ENCODE results near the gene ITIH2.
A peak's percentile ranks its signal among the peaks of the same experiment; 100 is the strongest.
"Not testable (repeated sequence)": the region's sequence is repeated elsewhere in the genome, so short reads cannot be mapped to it uniquely, and the experiment has no call there.

The ITIH2 gene

GRCh38 chr10:7686351-7687171, 16.6 kb upstream of the ITIH2 start:
- H3K27me3 Mint-ChIP-seq, result peaks cover 21% of the 10 kb centered on the region
- peaks cover 12 to 20% of the 10 kb centered on the region in 2 donors for H3K9me3 Mint-ChIP-seq
- peak overlapping the region; percentile 89 to 94 for H3K27ac Mint-ChIP-seq
- DNase-seq (no peak), ATAC-seq (no peak)
- no peak overlapping the region for H3K4me3 Mint-ChIP-seq
- H3K4me1 Mint-ChIP-seq, result peaks cover 22% of the 10 kb centered on the region

DNA sequence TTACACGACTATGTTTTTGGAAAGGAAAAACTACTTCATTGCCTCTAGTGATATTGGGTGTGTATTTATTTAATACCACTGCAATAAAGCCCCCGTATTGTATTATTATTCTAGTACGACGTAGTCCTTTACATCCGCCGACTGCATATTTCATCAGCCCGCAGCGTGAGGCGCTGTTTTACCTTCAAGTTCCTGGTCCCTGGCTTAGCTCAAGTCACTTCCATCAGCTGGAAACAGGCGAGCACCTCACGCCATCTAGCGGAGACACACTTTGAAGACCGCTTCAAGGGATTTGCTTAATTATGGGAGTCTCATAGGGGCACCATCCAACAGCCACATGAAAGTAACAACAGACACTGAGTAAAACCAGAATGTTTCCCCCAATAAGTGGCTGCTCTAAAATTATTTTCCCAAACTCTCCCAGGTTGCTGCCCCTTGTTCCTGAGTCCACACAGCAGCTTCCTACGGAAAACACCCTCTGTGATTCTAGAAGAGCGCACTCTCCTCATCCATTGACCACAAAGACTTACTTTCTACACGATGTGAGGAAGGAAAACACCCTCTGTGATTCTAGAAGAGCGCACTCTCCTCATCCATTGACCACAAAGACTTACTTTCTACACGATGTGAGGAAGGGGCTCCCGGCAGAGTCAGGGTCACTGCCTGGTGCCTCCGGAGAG, 15.7 kb upstream of the ITIH2 start:
- peaks cover 24% of the 10 kb centered on the region for H3K4me1 Mint-ChIP-seq
- peak overlapping the region; percentile 34 to 50 for H3K4me3 Mint-ChIP-seq
- peak; percentile 91 for ATAC-seq
- DNase-seq, result peak; percentile 76 to 85
- H3K27ac Mint-ChIP-seq, result peak overlapping the region; percentile 89 to 94
- H3K9me3 Mint-ChIP-seq, result peaks cover 18 to 25% of the 10 kb centered on the region in 2 donors
- H3K27me3 Mint-ChIP-seq, result peaks cover 21% of the 10 kb centered on the region

- no peak overlapping the region for H3K27ac Mint-ChIP-seq
- H3K27me3 Mint-ChIP-seq, result peaks cover 7% of the 10 kb centered on the region
- DNase-seq (no peak), ATAC-seq (no peak)
- peaks cover 24% of the 10 kb centered on the region for H3K4me1 Mint-ChIP-seq
- peaks cover 28 to 34% of the 10 kb centered on the region in 2 donors for H3K9me3 Mint-ChIP-seq
- H3K4me3 Mint-ChIP-seq, result no peak overlapping the region
These were observed 13.5 kb upstream of the ITIH2 start for GRCh38 chr10:7689591-7689990.

DNA sequence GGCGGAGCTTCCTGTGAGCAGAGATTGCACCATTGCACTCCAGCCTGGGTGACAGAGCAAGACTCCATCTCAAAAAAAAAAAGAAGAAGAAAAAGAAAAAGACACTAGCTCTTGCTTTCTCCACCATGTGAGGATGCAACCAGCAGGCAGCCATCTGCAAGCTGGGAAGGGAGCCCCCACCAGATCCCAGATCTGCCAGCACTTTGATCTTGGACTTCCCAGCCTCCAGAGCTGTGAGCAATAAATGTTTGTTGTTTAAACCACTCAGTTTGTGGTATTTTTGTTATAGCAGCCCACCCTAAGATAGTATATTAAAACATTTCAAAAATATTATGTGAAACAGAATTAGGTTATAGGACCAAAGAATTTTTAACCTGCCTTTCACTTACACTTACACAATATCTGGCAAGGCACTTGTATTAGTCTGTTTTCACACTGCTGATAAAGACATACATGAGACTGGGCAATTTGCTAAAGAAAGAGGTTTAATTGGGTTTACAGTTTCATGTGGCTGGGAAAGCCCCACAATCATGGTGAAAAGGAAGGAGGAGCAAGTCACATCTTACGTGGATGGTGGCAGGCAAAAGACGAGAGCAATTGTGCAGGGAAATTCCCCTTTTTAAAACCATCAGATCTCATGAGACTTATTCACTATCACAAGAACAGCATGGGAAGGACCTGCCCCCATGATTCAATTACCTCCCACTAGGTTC, 12.1 kb upstream of the ITIH2 start:
- Mint-ChIP-seq H3K9me3 (peaks cover 28 to 34% of the 10 kb centered on the region in 2 donors), H3K4me1 (peaks cover 24% of the 10 kb centered on the region)
- peak; percentile 46 for ATAC-seq
- DNase-seq, result peak; percentile 13 to 24
- not testable (repeated sequence) for H3K27me3 Mint-ChIP-seq, H3K4me3 Mint-ChIP-seq, H3K27ac Mint-ChIP-seq

DNA sequence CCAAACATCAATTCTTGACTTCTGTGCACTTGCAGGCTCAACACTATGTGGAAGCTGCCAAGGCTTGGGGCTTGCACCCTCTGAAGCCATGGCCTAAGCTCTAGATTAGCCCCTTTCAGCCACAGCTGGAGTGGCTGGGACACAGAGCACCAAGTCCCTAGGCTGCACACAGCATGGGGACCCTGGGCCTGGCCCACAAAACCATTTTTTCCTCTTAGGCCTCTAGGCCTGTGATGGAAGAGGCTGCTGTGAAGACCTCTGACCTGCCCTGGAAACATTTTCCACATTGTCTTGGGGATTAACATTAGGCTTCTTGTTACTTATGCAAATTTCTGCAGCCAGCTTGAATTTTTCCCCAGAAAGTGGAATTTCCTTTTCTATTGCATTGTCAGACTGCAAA, 10.7 kb upstream of the ITIH2 start:
- peaks cover 19% of the 10 kb centered on the region for H3K4me1 Mint-ChIP-seq
- H3K4me3 Mint-ChIP-seq, H3K27ac Mint-ChIP-seq, ATAC-seq, DNase-seq, H3K27me3 Mint-ChIP-seq: not testable (repeated sequence)
- peaks cover 28 to 34% of the 10 kb centered on the region in 2 donors for H3K9me3 Mint-ChIP-seq

DNA sequence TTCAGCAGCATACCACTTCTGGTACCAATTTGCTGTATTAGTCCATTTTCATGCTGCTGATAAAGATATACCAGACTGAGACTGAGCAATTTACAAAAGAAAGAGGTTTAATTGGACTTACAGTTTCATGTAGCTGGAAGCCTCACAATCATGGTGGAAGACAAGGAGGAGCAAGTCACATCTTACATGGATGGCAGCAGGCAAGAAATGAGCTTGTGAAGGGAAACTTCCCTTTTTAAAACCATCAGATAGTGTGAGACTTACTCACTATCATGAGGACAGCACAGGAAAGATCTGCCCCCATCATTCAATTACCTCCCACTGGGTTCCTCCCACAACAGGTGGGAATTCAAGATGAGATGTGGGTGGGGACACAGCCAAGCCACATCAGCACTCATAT, 9.9 kb upstream of the ITIH2 start:
- H3K4me3 Mint-ChIP-seq, H3K27ac Mint-ChIP-seq, ATAC-seq, H3K27me3 Mint-ChIP-seq, DNase-seq: not testable (repeated sequence)
- peaks cover 13% of the 10 kb centered on the region for H3K4me1 Mint-ChIP-seq
- peaks cover 28 to 34% of the 10 kb centered on the region in 2 donors for H3K9me3 Mint-ChIP-seq

GRCh38 chr10:7696545-7696944, 6.6 kb upstream of the ITIH2 start:
- Mint-ChIP-seq H3K4me1 (peaks cover 2% of the 10 kb centered on the region), H3K27me3 (peaks cover 21% of the 10 kb centered on the region), H3K4me3 (no peak overlapping the region), H3K27ac (no peak overlapping the region), H3K9me3 (peaks cover 14 to 16% of the 10 kb centered on the region in 2 donors)
- DNase-seq (no peak), ATAC-seq (no peak)

GRCh38 chr10:7697426-7697825, 5.7 kb upstream of the ITIH2 start:
- Mint-ChIP-seq H3K27ac (no peak overlapping the region), H3K4me1 (no peaks in the 10 kb centered on the region), H3K27me3 (peaks cover 28% of the 10 kb centered on the region), H3K4me3 (no peak overlapping the region), H3K9me3 (peaks cover 9 to 10% of the 10 kb centered on the region in 2 donors)
- DNase-seq (no peak), ATAC-seq (no peak)

- Mint-ChIP-seq H3K9me3 (no peaks in the 10 kb centered on the region), H3K27ac (peak overlapping the region in 1 of 2 donors; percentile 20)
- ATAC-seq, result no peak
These were observed 2.5 kb upstream of the ITIH2 start for GRCh38 chr10:7700577-7701125.

GRCh38 chr10:7701158-7701742, 1.9 kb upstream of the ITIH2 start:
- Mint-ChIP-seq H3K4me3 (no peak overlapping the region), H3K4me1 (no peaks in the 10 kb centered on the region), H3K9me3 (no peaks in the 10 kb centered on the region), H3K27ac (peak overlapping the region in 1 of 2 donors; percentile 20), H3K27me3 (peaks cover 52% of the 10 kb centered on the region)
- DNase-seq, result no peak
- no peak for ATAC-seq

More at GRCh38 chr10:7700577-7701125, 2.5 kb upstream of the ITIH2 start:
- Mint-ChIP-seq H3K4me3 (no peak overlapping the region), H3K4me1 (no peaks in the 10 kb centered on the region), H3K27me3 (peaks cover 46% of the 10 kb centered on the region)
- no peak for DNase-seq

DNA sequence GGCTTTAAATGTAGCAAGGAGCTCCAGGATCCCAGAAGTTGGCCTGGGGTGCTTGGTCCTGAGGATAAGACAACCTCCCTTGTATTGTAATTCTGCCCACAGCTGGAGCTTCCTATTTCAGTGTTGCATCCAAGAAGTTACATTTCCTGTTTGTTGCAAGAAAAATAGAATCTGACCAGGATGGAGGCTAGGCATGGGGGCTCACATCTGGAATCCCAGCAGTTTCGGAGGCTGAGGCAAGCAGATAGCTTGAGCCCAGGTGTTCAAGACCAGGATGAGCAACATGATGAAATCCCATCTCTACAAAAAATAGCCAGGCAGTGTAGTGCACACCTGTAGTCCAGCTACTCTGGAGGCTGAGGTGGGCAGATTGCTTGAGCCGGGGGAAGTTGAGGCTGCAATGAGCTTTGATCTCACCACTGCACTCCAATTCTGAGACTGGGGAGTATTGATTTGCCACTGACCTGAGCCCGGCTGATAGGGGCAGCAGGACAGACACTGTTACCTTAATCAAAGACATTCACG, 766 bp upstream of the ITIH2 start:
- DNase-seq (no peak), ATAC-seq (no peak)
- no peak overlapping the region for H3K27ac Mint-ChIP-seq
- H3K4me1 Mint-ChIP-seq, result no peaks in the 10 kb centered on the region
- no peak overlapping the region for H3K4me3 Mint-ChIP-seq
- peaks cover 60% of the 10 kb centered on the region for H3K27me3 Mint-ChIP-seq
- H3K9me3 Mint-ChIP-seq, result no peaks in the 10 kb centered on the region

DNA sequence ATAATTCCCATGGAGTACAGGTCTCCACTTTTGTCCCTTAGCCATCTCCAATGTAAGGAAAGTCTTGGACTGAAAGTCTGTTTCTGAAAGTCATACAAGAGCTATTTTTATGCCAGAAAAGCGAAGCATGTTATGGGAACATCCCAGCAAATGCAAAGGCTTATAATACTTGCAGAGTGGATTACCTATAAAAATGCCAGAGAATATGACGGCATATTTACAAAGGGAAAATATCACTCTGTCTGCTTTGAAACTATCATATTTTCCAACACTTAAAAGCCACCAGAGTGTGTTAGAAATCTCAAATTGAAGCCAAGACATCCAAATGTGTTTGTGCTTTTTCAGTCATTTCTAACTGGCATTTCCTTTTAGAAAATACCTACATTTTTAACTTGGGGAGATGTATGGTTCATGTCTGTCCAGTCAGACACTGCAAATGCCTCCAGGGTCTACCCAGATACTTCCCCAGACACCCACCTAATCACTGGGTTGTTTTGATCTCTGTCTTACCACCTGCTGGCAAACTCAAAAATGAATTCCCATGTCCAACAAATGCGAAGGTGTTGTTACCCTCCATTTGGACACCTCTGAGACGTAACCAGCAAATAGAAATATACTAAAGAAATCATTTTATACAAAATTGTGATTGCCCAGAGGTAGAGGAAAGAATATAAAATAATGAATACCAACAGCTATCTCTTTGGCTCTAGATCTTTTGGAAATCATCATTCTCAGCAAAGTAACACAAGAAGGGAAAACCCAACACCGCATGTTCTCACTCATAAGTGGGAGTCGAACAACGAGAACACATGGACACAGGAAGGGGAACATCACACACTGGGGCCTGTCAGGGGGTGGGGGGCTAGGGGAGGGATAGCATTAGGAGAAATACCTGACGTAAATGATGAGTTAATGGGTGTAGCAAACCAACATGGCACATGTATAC, 1.2 kb downstream of the ITIH2 start:
- Mint-ChIP-seq H3K4me3 (no peak overlapping the region), H3K4me1 (no peaks in the 10 kb centered on the region), H3K27me3 (peaks cover 57% of the 10 kb centered on the region), H3K9me3 (no peaks in the 10 kb centered on the region), H3K27ac (no peak overlapping the region)
- ATAC-seq (no peak), DNase-seq (no peak)

DNA sequence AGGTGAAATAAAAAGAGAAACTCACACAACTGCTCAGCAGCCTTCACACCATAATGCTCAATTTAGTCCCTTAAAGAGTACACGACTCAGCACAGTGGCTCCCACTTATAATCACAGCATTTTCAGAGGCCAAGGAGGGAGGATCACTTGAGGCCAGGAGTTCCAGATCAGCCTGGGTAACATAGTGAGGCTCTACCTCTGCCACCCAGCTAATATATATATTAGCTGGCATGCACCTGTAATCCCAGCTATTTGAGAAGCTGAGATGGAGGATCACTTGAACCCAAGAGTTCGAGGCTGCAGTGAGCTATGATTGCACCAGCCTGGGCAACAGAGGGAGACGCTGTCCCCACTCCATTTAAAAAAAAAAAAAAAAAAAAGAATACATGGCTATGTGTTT, 2.2 kb downstream of the ITIH2 start:
- H3K9me3 Mint-ChIP-seq, result no peaks in the 10 kb centered on the region
- peaks cover 47% of the 10 kb centered on the region for H3K27me3 Mint-ChIP-seq
- ATAC-seq (no peak), DNase-seq (no peak)
- H3K27ac Mint-ChIP-seq, result no peak overlapping the region
- H3K4me3 Mint-ChIP-seq, result no peak overlapping the region
- H3K4me1 Mint-ChIP-seq, result no peaks in the 10 kb centered on the region

- H3K27me3 Mint-ChIP-seq, result peaks cover 39% of the 10 kb centered on the region
- DNase-seq (no peak), ATAC-seq (no peak)
- no peaks in the 10 kb centered on the region for H3K9me3 Mint-ChIP-seq
- H3K27ac Mint-ChIP-seq, result no peak overlapping the region
- H3K4me1 Mint-ChIP-seq, result no peaks in the 10 kb centered on the region
- no peak overlapping the region for H3K4me3 Mint-ChIP-seq
These were observed 3.5 kb downstream of the ITIH2 start for GRCh38 chr10:7706534-7707073.
